Measurements from ENCODE around the gene ABI2.

Gene ABI2

DNA sequence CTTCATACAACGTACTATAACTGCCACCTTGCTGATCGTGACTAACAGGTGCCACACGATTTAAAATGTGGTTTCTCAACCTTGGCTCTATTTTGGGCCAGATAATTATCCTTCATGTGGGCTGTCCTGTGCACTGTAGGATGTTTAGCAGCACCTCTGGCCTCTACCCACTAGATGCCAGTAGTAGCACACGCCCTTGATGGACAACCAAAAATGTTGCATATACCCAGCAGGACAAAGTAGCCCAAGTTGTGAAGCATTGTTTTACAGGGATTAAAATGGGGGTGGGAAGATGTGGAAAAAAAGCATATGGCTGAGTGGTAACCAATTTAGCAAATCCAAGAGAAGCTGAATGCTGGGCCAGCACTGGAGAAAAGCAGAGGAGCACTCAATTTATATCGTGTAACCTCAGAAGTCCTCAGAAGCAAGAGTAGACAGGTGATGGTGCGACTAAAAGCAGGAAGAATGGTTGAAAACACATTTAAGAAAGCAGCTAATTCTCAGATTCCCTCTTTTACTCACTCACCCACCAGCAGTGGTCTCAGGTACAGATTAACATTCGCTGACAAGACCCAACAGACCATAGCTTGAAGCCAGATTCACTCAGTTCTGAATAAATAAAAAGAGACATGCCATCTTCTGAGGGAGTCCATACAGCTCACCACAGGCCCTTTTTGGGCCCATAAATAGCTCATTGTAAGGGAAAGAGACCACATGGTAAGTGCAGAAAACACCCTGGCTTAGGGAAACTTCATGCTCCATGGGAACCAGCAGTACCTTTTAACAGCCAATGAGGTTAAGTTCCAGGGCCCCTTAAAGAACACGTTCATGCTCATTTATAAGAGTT is 156.3 kb downstream of the ABI2 start:
- peak; percentile 35 for DNase-seq

- no peak for DNase-seq
Measured at GRCh38 chr2:203489531-203489930, 161.3 kb downstream of the ABI2 start.

DNA sequence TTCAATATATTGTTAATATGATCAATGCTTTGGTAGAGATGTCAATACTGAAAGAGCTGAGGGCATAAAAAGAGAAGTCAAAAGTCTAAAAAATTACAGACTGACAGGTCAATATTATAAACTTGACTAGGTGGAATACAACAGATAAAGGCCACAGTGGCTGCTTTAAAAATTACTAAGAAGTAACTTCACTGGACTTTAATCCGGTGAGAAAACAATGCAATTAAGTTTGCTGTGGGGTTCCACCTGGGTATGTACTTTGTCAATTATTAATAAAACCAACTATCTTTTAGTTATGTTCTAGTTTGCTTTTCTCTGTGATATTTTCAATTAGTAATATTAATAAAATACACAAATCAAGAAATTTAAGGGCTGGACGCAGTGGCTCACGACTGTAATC is 162.2 kb downstream of the ABI2 start:
- DNase-seq = no peak

DNA sequence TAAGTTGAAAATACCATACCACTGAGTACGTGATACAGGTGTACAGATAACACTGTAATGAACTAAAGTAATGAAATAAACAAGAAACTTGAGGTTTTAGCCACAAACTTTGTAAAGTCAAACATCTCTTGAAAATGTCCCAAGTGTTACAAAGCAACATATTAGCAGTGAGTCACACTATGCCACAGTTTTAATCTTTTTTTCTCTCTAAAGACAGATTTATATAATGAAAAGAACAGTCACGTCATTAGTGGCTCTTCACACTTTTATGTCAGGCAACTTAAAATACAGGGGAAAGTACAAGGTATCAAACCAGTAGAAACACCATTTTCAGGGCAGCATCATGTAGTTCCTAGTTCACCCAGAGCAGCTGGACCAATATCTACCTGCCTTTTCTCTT is 164.8 kb downstream of the ABI2 start:
- no peak for DNase-seq
